IMR-90 (cell line): ENCODE data around the gene USP17L19. TPM values are rescaled to one million over a fixed set of nuclear protein-coding genes. Genes with fewer than 3 reads are reported as not detected.
"Not testable (repeated sequence)": the region's sequence is repeated elsewhere in the genome, so short reads cannot be mapped to it uniquely, and the experiment has no call there.

Experiments used
- ATAC-seq: fragments of 200-7000 bp; cut with Tn5 transposase; 2 replicates; pipeline ENCODE4 v1.9.1; 2020; ENCODE audit warnings: low read depth, mild to moderate bottlenecking, moderate library complexity
- BruUV-seq: library from RNA; stranded (reverse); fragments of 400-500 nt; replicated peaks from 2 replicates; lab custom pipeline; 2021; lab: Mats Ljungman, UMichigan
- CTCF ChIA-PET: fragments of 300-600 bp; formaldehyde crosslinking; extraction: SDS; loops from one replicate; lab custom pipeline; 2021; ENCODE audit warnings: antibody characterized with exemption; lab: Yijun Ruan, JAX
- POLR2A ChIA-PET: fragments of 300-600 bp; sonication (Branson Sonifier 250); formaldehyde crosslinking; loops from one replicate; lab custom pipeline; 2022; ENCODE audit warnings: antibody characterized with exemption; ENCODE audit not compliant: unreplicated experiment; lab: Charles Lee
- DNase-seq: peaks from one replicate; pipeline ENCODE4 v3.0.0; 2013
- H2AFZ ChIP-seq: replicated peaks from 2 replicates; pipeline ENCODE3; 2013; ENCODE audit warnings: low read length, mild to moderate bottlenecking; ENCODE audit not compliant: poor library complexity
- H2AK5ac ChIP-seq: 2 replicates; pipeline ENCODE4 v1.6.1; 2013; ENCODE audit warnings: low read depth, low read length, inconsistent platforms
- H2AK9ac ChIP-seq: replicated peaks from 2 replicates; pipeline ENCODE3; 2013; ENCODE audit warnings: mild to moderate bottlenecking, low read depth, low read length, moderate library complexity; ENCODE audit not compliant: poor library complexity
- H2BK120ac ChIP-seq: 2 replicates; pipeline ENCODE4 v1.6.1; 2013; ENCODE audit warnings: low read depth, low read length, inconsistent platforms
- H2BK15ac ChIP-seq: 3 replicates; pipeline ENCODE4 v1.6.1; 2013; ENCODE audit warnings: low read depth, low read length, inconsistent platforms
- H2BK20ac ChIP-seq: 2 replicates; pipeline ENCODE4 v1.6.1; 2013; ENCODE audit warnings: low read depth, mild to moderate bottlenecking, inconsistent platforms, low read length, moderate library complexity
- H2BK5ac ChIP-seq: 2 replicates; pipeline ENCODE4 v1.6.1; 2013; ENCODE audit warnings: mild to moderate bottlenecking, low read depth, low read length, inconsistent platforms; ENCODE audit not compliant: poor library complexity, severe bottlenecking
- H3K14ac ChIP-seq: replicated peaks from 2 replicates; pipeline ENCODE4 v1.6.1; 2013; ENCODE audit warnings: low read depth, low read length, inconsistent platforms
- H3K18ac ChIP-seq: 2 replicates; pipeline ENCODE4 v1.6.1; 2013; ENCODE audit warnings: low read depth, low read length, control low read depth
- H3K23ac ChIP-seq: 2 replicates; pipeline ENCODE4 v1.6.1; 2013; ENCODE audit warnings: low read depth, low read length, inconsistent platforms
- H3K27ac ChIP-seq: 2 replicates; pipeline ENCODE4 v1.5.1; 2013; ENCODE audit warnings: mild to moderate bottlenecking, control low read depth, low read length; ENCODE audit not compliant: insufficient read depth
- H3K27me3 ChIP-seq: 2 replicates; pipeline ENCODE4 v1.6.1; 2013; ENCODE audit warnings: low read length; ENCODE audit not compliant: control insufficient read depth, insufficient read depth
- H3K36me3 ChIP-seq: 2 replicates; pipeline ENCODE4 v1.6.1; 2013; ENCODE audit warnings: low read length, mixed read lengths; ENCODE audit not compliant: control insufficient read depth, insufficient read depth
- H3K4ac ChIP-seq: 2 replicates; pipeline ENCODE4 v1.6.1; 2013; ENCODE audit warnings: low read depth, low read length, inconsistent platforms
- H3K4me1 ChIP-seq: 2 replicates; pipeline ENCODE4 v1.6.1; 2013; ENCODE audit warnings: low read length, mixed read lengths; ENCODE audit not compliant: control insufficient read depth, insufficient read depth
- H3K4me2 ChIP-seq: 2 replicates; pipeline ENCODE4 v1.6.1; 2013; ENCODE audit warnings: low read depth, mild to moderate bottlenecking, control low read depth, low read length, moderate library complexity
- H3K4me3 ChIP-seq: 2 replicates; pipeline ENCODE4 v1.5.1; 2013; ENCODE audit warnings: low read depth, mild to moderate bottlenecking, control low read depth, low read length, moderate library complexity; ENCODE audit not compliant: insufficient read depth
- H3K56ac ChIP-seq: 2 replicates; pipeline ENCODE4 v1.6.1; 2013; ENCODE audit warnings: low read length, inconsistent platforms; ENCODE audit not compliant: insufficient read depth; ENCODE audit errors: extremely low read depth
- H3K79me1 ChIP-seq, 2 experiments: 2 replicates each; pipeline ENCODE4 v1.6.1; 2013; ENCODE audit warnings: low read length in 2 of 2, inconsistent platforms in 1 of 2, low read depth in 1 of 2
- H3K9ac ChIP-seq: 2 replicates; pipeline ENCODE4 v1.6.1; 2013; ENCODE audit warnings: low read depth, low read length, control low read depth
- H3K9me1 ChIP-seq: 2 replicates; pipeline ENCODE4 v1.6.1; 2013; ENCODE audit warnings: low read length, inconsistent platforms; ENCODE audit not compliant: insufficient read depth
- H3K9me3 ChIP-seq: 2 replicates; pipeline ENCODE4 v1.6.1; 2013; ENCODE audit warnings: low read length; ENCODE audit not compliant: control insufficient read depth, insufficient read depth
- H4K20me1 ChIP-seq: 2 replicates; pipeline ENCODE4 v1.6.1; 2013; ENCODE audit warnings: low read length, inconsistent platforms; ENCODE audit not compliant: insufficient read depth
- H4K5ac ChIP-seq: 2 replicates; pipeline ENCODE4 v1.6.1; 2013; ENCODE audit warnings: mild to moderate bottlenecking, low read depth, low read length, control low read depth
- H4K8ac ChIP-seq, 2 experiments: 2 replicates each; pipeline ENCODE4 v1.6.1; 2013; ENCODE audit warnings: low read depth in 2 of 2, low read length in 2 of 2, control low read depth in 1 of 2, inconsistent platforms in 1 of 2
- H4K91ac ChIP-seq: 2 replicates; pipeline ENCODE4 v1.6.1; 2013; ENCODE audit warnings: low read depth, low read length, inconsistent platforms; ENCODE audit not compliant: insufficient read depth
- WGBS, 2 experiments: methylation state at CpG; one replicate each; pipeline versions ENCODE4 v1.1.5 to v1.1.7; 2013; ENCODE audit warnings: missing lambda C conversion rate in 2 of 2; ENCODE audit not compliant: insufficient read length in 1 of 2; ENCODE audit errors: extremely low coverage in 2 of 2; 5-methylcytosine and 5-hydroxymethylcytosine counted together
- dilution Hi-C: fragments of 300-500 bp; cut with HindIII; formaldehyde crosslinking; loops from one replicate; pipeline ENCODE4 v1.14.3; 2018; ENCODE audit warnings: low sequenced_read_pairs; ENCODE audit not compliant: unreplicated experiment
- in situ Hi-C: fragments of 300-500 bp; cut with MboI; formaldehyde crosslinking; loops from 3 replicates; pipeline ENCODE4 v1.14.3; 2019; ENCODE audit warnings: low sequenced_read_pairs, inconsistent platforms, mixed read lengths
- intact Hi-C: fragments of 100-400 bp; cut with micrococcal nuclease; formaldehyde crosslinking; loops from 2 replicates; pipeline ENCODE4 v1.10.0; 2022
- polyA plus RNA-seq, 3 experiments: library from polyadenylated mRNA; depleted of rRNA; stranded (reverse); fragments of >200 nt; gene quantifications; 2 replicates each; pipeline ENCODE4 v1.2.3, GENCODE V29; 2012; ENCODE audit warnings: low replicate concordance in 1 of 3
- total RNA-seq: library from RNA; depleted of rRNA; stranded (reverse); fragments of >200 nt; gene quantifications from 2 replicates; pipeline ENCODE4 v1.2.3, GENCODE V29; 2012

Gene USP17L19
- total and polyA plus RNA-seq, 2 of the 4 experiments (the other 2 are of a cell fraction) = not detected

DNA sequence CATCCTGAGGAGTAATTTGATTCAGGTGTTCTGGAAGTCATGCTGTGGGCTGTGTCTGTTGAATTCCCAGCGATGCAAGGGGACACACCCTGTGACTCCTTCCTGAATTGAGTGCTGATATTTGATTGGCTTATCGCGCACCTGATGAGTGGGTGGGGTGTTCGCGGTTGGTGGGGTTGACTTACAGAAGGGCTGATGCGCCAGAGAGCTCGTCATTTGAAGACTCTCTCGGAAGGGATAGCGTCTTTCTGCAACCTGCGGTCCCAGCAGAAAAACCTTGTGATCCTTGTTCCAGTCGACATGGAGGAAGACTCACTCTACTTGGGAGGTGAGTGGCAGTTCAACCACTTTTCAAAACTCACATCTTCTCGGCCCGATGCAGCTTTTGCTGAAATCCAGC is 9.4 kb downstream of the USP17L19 start, which contains the start of gene USP17L21:
TSS of gene USP17L21 (plus strand) at position 301 of the 400 bp plus-strand sequence. CDS start at position 301, 0 bp downstream.
- intact Hi-C loops, H3K14ac ChIP-seq, dilution Hi-C loops, H2AK5ac ChIP-seq, H4K5ac ChIP-seq, H2BK20ac ChIP-seq, H4K8ac ChIP-seq, H2BK5ac ChIP-seq, H3K79me1 ChIP-seq, in situ Hi-C loops, H3K18ac ChIP-seq, H3K4ac ChIP-seq, H3K4me2 ChIP-seq, H3K9ac ChIP-seq, H3K9me3 ChIP-seq, H3K27ac ChIP-seq, ATAC-seq, H2AFZ ChIP-seq, H3K36me3 ChIP-seq, POLR2A ChIA-PET, CTCF ChIA-PET, H2AK9ac ChIP-seq, H3K23ac ChIP-seq, H4K91ac ChIP-seq, H3K4me1 ChIP-seq, DNase-seq, H3K27me3 ChIP-seq, H3K9me1 ChIP-seq, H3K4me3 ChIP-seq, BruUV-seq, H4K20me1 ChIP-seq, H2BK120ac ChIP-seq, H3K56ac ChIP-seq, H2BK15ac ChIP-seq: not testable (repeated sequence)
- WGBS, 2 experiments = no CpG with 5 or more reads among the region's 13 CpGs

- in situ Hi-C loops, H4K91ac ChIP-seq, ATAC-seq, H3K23ac ChIP-seq, dilution Hi-C loops, H2BK5ac ChIP-seq, H3K4me3 ChIP-seq, H2AK5ac ChIP-seq, intact Hi-C loops, H2AFZ ChIP-seq, H3K4me1 ChIP-seq, H3K56ac ChIP-seq, H3K4ac ChIP-seq, DNase-seq, H3K18ac ChIP-seq, BruUV-seq, H2BK120ac ChIP-seq, H4K20me1 ChIP-seq, H3K9me3 ChIP-seq, H3K79me1 ChIP-seq, H3K14ac ChIP-seq, POLR2A ChIA-PET, CTCF ChIA-PET, H3K9me1 ChIP-seq, H3K36me3 ChIP-seq, H3K4me2 ChIP-seq, H4K5ac ChIP-seq, H3K27ac ChIP-seq, H2BK20ac ChIP-seq, H2AK9ac ChIP-seq, H3K9ac ChIP-seq, H4K8ac ChIP-seq, H3K27me3 ChIP-seq, H2BK15ac ChIP-seq: not testable (repeated sequence)
- no CpG with 5 or more reads among the region's 15 CpGs for WGBS, 2 experiments
Observed at GRCh38 chr4:9267319-9267718, 14.1 kb downstream of the USP17L19 start, which contains the start of gene USP17L22. Gene USP17L22, plus strand, starts transcription at chr4:9267619. Its CDS starts 0 bp downstream, at chr4:9267619.
